HepG2 (cell line): Measurements from ENCODE around the gene PDIA6. TPM values are rescaled to one million over a fixed set of nuclear protein-coding genes. Genes with fewer than 3 reads are reported as not detected.

ENCODE experiments used
- AGO2 ChIP-seq: fragments of 200-400 bp; formaldehyde crosslinking; optimal IDR thresholded peaks from 2 replicates; pipeline ENCODE3; 2017; ENCODE audit warnings: mild to moderate bottlenecking, low read depth, low read length, moderate library complexity
- HBP1 ChIP-seq: IDR thresholded peaks from 2 replicates; pipeline ENCODE4 v1.6.1; 2016; ENCODE audit warnings: low read depth, control low read depth
- HIC2 ChIP-seq: sonication (generic); formaldehyde crosslinking; IDR thresholded peaks from 2 replicates; pipeline ENCODE4 v1.9.0; 2022; ENCODE audit warnings: low read depth, missing genetic modification reagents
- HNRNPL ChIP-seq: fragments of 200-400 bp; formaldehyde crosslinking; IDR thresholded peaks from 2 replicates; pipeline ENCODE4 v1.6.1; 2017; ENCODE audit warnings: mild to moderate bottlenecking, low read depth, low read length
- MEIS1 ChIP-seq: sonication (generic); formaldehyde crosslinking; IDR thresholded peaks from 2 replicates; pipeline ENCODE4 v1.9.0; 2021; ENCODE audit warnings: mild to moderate bottlenecking, missing genetic modification reagents, moderate library complexity, borderline replicate concordance
- NCOR1 ChIP-seq: fragments of 200-600 bp; sonication (generic); IDR thresholded peaks from 2 replicates; pipeline ENCODE4 v1.7.0; 2017; ENCODE audit warnings: antibody characterized with exemption, low read length, borderline replicate concordance
- NONO ChIP-seq, 2 experiments: fragments of 450-650 bp in 1 of 2; sonication (generic) in 1 of 2; formaldehyde crosslinking in 1 of 2; IDR thresholded peaks in 1 of 2; conservative IDR thresholded peaks in 1 of 2; 2 replicates each; pipeline versions ENCODE4 v1.6.1 to v1.8.0; 2017 to 2022; ENCODE audit warnings: mild to moderate bottlenecking in 1 of 2, missing genetic modification reagents in 1 of 2, moderate library complexity in 1 of 2
- NR2F6 ChIP-seq, 2 experiments: IDR thresholded peaks; 2 replicates each; pipeline ENCODE4 v1.6.1; 2016; ENCODE audit warnings: antibody characterized with exemption in 1 of 2, mild to moderate bottlenecking in 1 of 2
- NR3C1 ChIP-seq: sonication (generic); formaldehyde crosslinking; IDR thresholded peaks from 2 replicates; pipeline ENCODE4 v1.4.0; 2020; ENCODE audit warnings: missing genetic modification reagents
- NRL ChIP-seq: sonication (generic); formaldehyde crosslinking; IDR thresholded peaks from 2 replicates; pipeline ENCODE4 v1.5.0; 2020; ENCODE audit warnings: missing genetic modification reagents, mild to moderate bottlenecking, moderate library complexity, borderline replicate concordance
- REST ChIP-seq, 2 experiments: IDR thresholded peaks; 2 replicates each; pipeline ENCODE4 v1.6.1; 2011 to 2012; ENCODE audit warnings: low read length in 2 of 2, borderline replicate concordance in 1 of 2, low read depth in 1 of 2, mild to moderate bottlenecking in 1 of 2, moderate library complexity in 1 of 2
- TRAFD1 ChIP-seq: sonication (generic); formaldehyde crosslinking; IDR thresholded peaks from 2 replicates; pipeline ENCODE4 v1.5.1; 2020; ENCODE audit warnings: missing genetic modification reagents, mild to moderate bottlenecking, borderline replicate concordance
- ZBTB33 ChIP-seq: sonication (generic); formaldehyde crosslinking; IDR thresholded peaks from 2 replicates; pipeline ENCODE4 v1.4.0; 2020; ENCODE audit warnings: missing genetic modification reagents
- ZNF12 ChIP-seq: sonication (generic); formaldehyde crosslinking; IDR thresholded peaks from 2 replicates; pipeline ENCODE4 v1.5.0; 2020; ENCODE audit warnings: missing genetic modification reagents
- ZNF138 ChIP-seq: sonication (generic); formaldehyde crosslinking; IDR thresholded peaks from 2 replicates; pipeline ENCODE4 v1.5.0; 2020; ENCODE audit warnings: mild to moderate bottlenecking, low read depth, missing genetic modification reagents
- ZNF331 ChIP-seq: sonication (generic); formaldehyde crosslinking; IDR thresholded peaks from 2 replicates; pipeline ENCODE4 v1.4.0; 2020; ENCODE audit warnings: missing genetic modification reagents
- polyA plus RNA-seq, 8 experiments: library from polyadenylated mRNA; depleted of rRNA in 3 of 8; stranded (reverse) in 7 of 8; unstranded in 1 of 8; fragments of >200 nt; fragmentation: Illumina TruSeq in 4 of 8; extraction: Trizol in 4 of 8; gene quantifications; 2 replicates each; pipeline versions ENCODE4 v1.2.1 to v1.2.3, GENCODE V29; 2011 to 2016; ENCODE audit warnings: low read depth in 4 of 8, missing spikeins in 1 of 8, mixed read lengths in 1 of 8; ENCODE audit not compliant: insufficient read depth in 1 of 8
- total RNA-seq, 5 experiments: library from RNA; depleted of rRNA; stranded (reverse); fragments of >200 nt; fragmentation: Illumina TruSeq; extraction: Trizol; gene quantifications; 2 replicates each; pipeline ENCODE4 v1.2.3, GENCODE V29; 2016; ENCODE audit warnings: low read depth in 1 of 5

The PDIA6 gene
- total and polyA plus RNA-seq, 2 of the 13 experiments (the other 11 are each of a cell fraction or from before 2014, with no cell fraction given) = 586 to 642 TPM

- TF ChIP-seq HIC2 (no peak), REST (IDR thresholded peaks at IDR 0.05; ENCODE audit: borderline replicate concordance in 1 of 2, low read depth in 1 of 2, low read length in 2 of 2) (no peak), ZNF138 (CRISPR knock-in tag) (no peak), TRAFD1 (CRISPR knock-in tag) (no peak), AGO2 (no peak), NRL (CRISPR knock-in tag) (no peak), MEIS1 (CRISPR knock-in tag) (no peak), NONO (IDR thresholded peaks at IDR 0.05) (no peak), NONO (CRISPR knock-in tag; conservative IDR thresholded peaks at IDR 0.05) (no peak), NR3C1 (no peak), NR2F6 (IDR thresholded peaks at IDR 0.05) (no peak), NR2F6 (CRISPR knock-in tag; IDR thresholded peaks at IDR 0.05) (no peak), HBP1 (no peak), NCOR1 (no peak), ZNF331 (CRISPR knock-in tag) (no peak), ZBTB33 (peak; percentile 72), HNRNPL (no peak), ZNF12 (no peak)
Observed at GRCh38 chr2:10792660-10793400, 19.8 kb downstream of the PDIA6 start (continued).
